Nucleus accumbens (tissue), 56 donors: Measurements from ENCODE around the gene A1CF.
"Not testable (repeated sequence)": the region's sequence is repeated elsewhere in the genome, so short reads cannot be mapped to it uniquely, and the experiment has no call there.

Source experiments
- DNase-seq, 56 donors: peaks; one replicate each; lab custom pipeline; 2025; lab: John Stamatoyannopoulos, UW

Gene A1CF

GRCh38 chr10:50796693-50797092, 88.7 kb downstream of the A1CF start:
- DNase-seq: no peak

GRCh38 chr10:50794490-50794889, 90.9 kb downstream of the A1CF start:
- DNase-seq: no peak

- no peak for DNase-seq
Observed at GRCh38 chr10:50788951-50789945, 96.2 kb downstream of the A1CF start.

GRCh38 chr10:50787962-50788361, 97.5 kb downstream of the A1CF start:
- not testable (repeated sequence) for DNase-seq

- DNase-seq: not testable (repeated sequence)
Observed at GRCh38 chr10:50782017-50782416, 103.4 kb downstream of the A1CF start.

GRCh38 chr10:50780036-50780435, 105.4 kb downstream of the A1CF start:
- DNase-seq: not testable (repeated sequence)

- DNase-seq: not testable (repeated sequence)
Observed at GRCh38 chr10:50774868-50775267, 110.6 kb downstream of the A1CF start.

- not testable (repeated sequence) for DNase-seq
Observed at GRCh38 chr10:50772042-50772441, 113.4 kb downstream of the A1CF start.

- DNase-seq: not testable (repeated sequence)
Observed at GRCh38 chr10:50766774-50767513, 118.5 kb downstream of the A1CF start.
